Measurements from ENCODE around the gene TNRC18. TPM values are rescaled to one million over a fixed set of nuclear protein-coding genes. Genes with fewer than 3 reads are reported as not detected.

TNRC18 gene
- total and polyA plus RNA-seq, 2 of the 8 experiments (the other 6 are each of a cell fraction or from before 2014, with no cell fraction given): 1.7 to 8.6 TPM

- CTCF ChIA-PET (ENCODE audit: partially characterized antibody): interaction anchor here (0.8 to 1.2 kb wide), 3 partner anchors 21 to 63 kb away, joined by 3 to 4 read pairs (median 4); no protein-coding TSS in a partner anchor
- Histone ChIP-seq H3K18ac (ENCODE audit: extremely low read depth, low read length) (no peak overlapping the region), H2AK5ac (ENCODE audit: low read depth, low read length) (no peak overlapping the region), H3K4me2 (ENCODE audit: insufficient read depth in 1 of 2, low read depth in 2 of 2, low read length in 2 of 2) (peak overlapping the region; percentile 44 to 74; a peak in 1 of 4 replicates), H2BK15ac (ENCODE audit: low read length) (no peak overlapping the region), H4K5ac (ENCODE audit: insufficient read length, low read depth, low read length) (no peak overlapping the region), H2BK5ac (ENCODE audit: low read depth, low read length) (no peak overlapping the region), H3K9ac (replicated peaks in 1 of 4; ENCODE audit: extremely low read depth in 1 of 4, low read depth in 3 of 4, low read length in 3 of 4) (no peak overlapping the region), H4K8ac (ENCODE audit: extremely low read depth, insufficient read depth, low read length) (peak overlapping the region; percentile 11), H3K23ac (ENCODE audit: insufficient read length) (no peak overlapping the region), H3K4me3 (ENCODE audit: extremely low read depth in 1 of 4, insufficient read depth in 2 of 4, low read depth in 3 of 4, low read length in 4 of 4) (peak overlapping the region in 1 of 4 experiments; percentile 57; a peak in 1 of 8 replicates), H3K79me1 (ENCODE audit: low read depth, low read length) (no peaks in the 10 kb centered on the region), H3K36me3 (ENCODE audit: control insufficient read depth in 2 of 4, insufficient read depth in 4 of 4, low read length in 3 of 4) (no peaks in the 10 kb centered on the region), H3K79me2 (ENCODE audit: control insufficient read depth in 1 of 2, insufficient read depth in 2 of 2, low read length in 2 of 2) (no peaks in the 10 kb centered on the region), H3K4ac (replicated peaks; ENCODE audit: insufficient read length, low read depth, low read length) (no peak overlapping the region), H3K27me3 (replicated peaks in 1 of 4; ENCODE audit: control insufficient read depth in 3 of 4, extremely low read depth in 1 of 4, insufficient read depth in 3 of 4, low read length in 3 of 4) (peaks cover 0 to 6% (median 3%) of the 10 kb centered on the region in 4 experiments; a peak in 3 of 7 replicates), H3K14ac (ENCODE audit: insufficient read length) (no peak overlapping the region), H2BK20ac (ENCODE audit: low read length) (no peak overlapping the region), H3K27ac (ENCODE audit: low read depth, low read length) (no peak overlapping the region), H3K56ac (replicated peaks; ENCODE audit: insufficient read length, low read depth, low read length) (no peak overlapping the region), H2BK120ac (replicated peaks; ENCODE audit: low read depth, low read length) (no peak overlapping the region), H4K20me1 (replicated peaks in 1 of 2; ENCODE audit: control insufficient read depth in 1 of 2, insufficient read depth in 2 of 2, low read length in 2 of 2) (peaks cover 2% of the 10 kb centered on the region in 2 experiments), H4K91ac (replicated peaks; ENCODE audit: insufficient read length, low read length) (no peak overlapping the region), H3K4me1 (replicated peaks in 1 of 4; ENCODE audit: control insufficient read depth in 3 of 4, insufficient read depth in 4 of 4, low read length in 3 of 4) (peaks cover 0 to 6% (median under 1%) of the 10 kb centered on the region in 4 experiments; a peak in 5 of 7 replicates), H2AFZ (ENCODE audit: low read length) (no peak overlapping the region), H3K23me2 (ENCODE audit: low read depth, low read length) (no peaks in the 10 kb centered on the region; the same call in 1 of the 2 replicates), H3K9me3 (ENCODE audit: insufficient read depth in 2 of 2, low read depth in 1 of 2, low read length in 1 of 2) (no peaks in the 10 kb centered on the region), H2BK12ac (ENCODE audit: low read depth, low read length) (no peak overlapping the region)
- peak in 1 of 2 experiments; percentile 63 for DNase-seq (ENCODE audit: low read depth in 1 of 2, low spot score in 2 of 2)
- FAIRE-seq: no peak
- WGBS, 2 experiments (ENCODE audit: extremely low coverage in 1 of 2, insufficient coverage in 1 of 2, insufficient read length in 1 of 2, insufficient replicate concordance in 2 of 2, low coverage in 1 of 2, low lambda C conversion rate in 2 of 2, missing lambda C conversion rate in 1 of 2): 89% methylated on average over 40 of the region's 45 CpGs; no CpG with 5 or more reads in 1 of the 2 experiments
- POLR2A ChIA-PET (ENCODE audit: partially characterized antibody): interaction anchor here (0.6 to 1.1 kb wide), 3 partner anchors 9 to 63 kb away, joined by 3 to 7 read pairs (median 4); no protein-coding TSS in a partner anchor
- no peak for TF ChIP-seq SIN3A (conservative IDR thresholded peaks at IDR 0.05 in 1 of 2, IDR thresholded peaks at IDR 0.05 in 1 of 2; ENCODE audit: low read depth in 1 of 2, low read length in 2 of 2)
- TF ChIP-seq RAD21 (IDR thresholded peaks at IDR 0.05 in 1 of 2, conservative IDR thresholded peaks at IDR 0.05 in 1 of 2; ENCODE audit: low read depth in 2 of 2, low read length in 2 of 2): peak in 1 of 2 experiments; percentile 20; a peak in 1 of 4 replicates
Observed at GRCh38 chr7:5387711-5388245, 35.9 kb downstream of the TNRC18 start.
